HCT116 (cell line): ENCODE data around the gene DUSP16.

ENCODE experiments used
- CTCF ChIP-seq, 3 experiments: fragments of 200-600 bp in 1 of 3; sonication (generic) in 1 of 3; IDR thresholded peaks in 2 of 3; conservative IDR thresholded peaks in 1 of 3; 2 replicates each; pipeline ENCODE4 v1.5.1; 2012 to 2017; ENCODE audit warnings: low read depth in 2 of 3, low read length in 2 of 3, antibody characterized with exemption in 1 of 3, borderline replicate concordance in 1 of 3, control low read depth in 1 of 3, mild to moderate bottlenecking in 1 of 3, mixed read lengths in 1 of 3, mixed run types in 1 of 3, moderate library complexity in 1 of 3; ENCODE audit not compliant: insufficient read depth in 1 of 3
- POLR2A ChIP-seq: IDR thresholded peaks from 2 replicates; pipeline ENCODE4 v1.7.0; 2011; ENCODE audit warnings: borderline replicate concordance; ENCODE audit not compliant: insufficient read depth, insufficient read length; ENCODE audit errors: extremely low read depth
- REST ChIP-seq: IDR thresholded peaks from 2 replicates; pipeline ENCODE4 v1.6.1; 2012; ENCODE audit warnings: low read depth
- SIN3A ChIP-seq: IDR thresholded peaks from 2 replicates; pipeline ENCODE4 v1.6.1; 2012; ENCODE audit warnings: low read depth
- ZNF274 ChIP-seq: fragments of 200-500 bp; sonication (Bioruptor generic); IDR thresholded peaks from 2 replicates; pipeline ENCODE4 v1.6.1; 2014; ENCODE audit warnings: mild to moderate bottlenecking, low read depth, low read length, inconsistent platforms

GRCh38 chr12:12518464-12518845 lies 44.2 kb downstream of the DUSP16 start:
- TF ChIP-seq REST (no peak), ZNF274 (no peak), CTCF (IDR thresholded peaks at IDR 0.05 in 2 of 3, conservative IDR thresholded peaks at IDR 0.05 in 1 of 3; ENCODE audit: borderline replicate concordance in 1 of 3, insufficient read depth in 1 of 3, low read depth in 2 of 3, low read length in 2 of 3) (no peak), POLR2A (no peak), SIN3A (no peak)
